ENCODE data around the gene SIPA1L3.

Gene SIPA1L3

DNA sequence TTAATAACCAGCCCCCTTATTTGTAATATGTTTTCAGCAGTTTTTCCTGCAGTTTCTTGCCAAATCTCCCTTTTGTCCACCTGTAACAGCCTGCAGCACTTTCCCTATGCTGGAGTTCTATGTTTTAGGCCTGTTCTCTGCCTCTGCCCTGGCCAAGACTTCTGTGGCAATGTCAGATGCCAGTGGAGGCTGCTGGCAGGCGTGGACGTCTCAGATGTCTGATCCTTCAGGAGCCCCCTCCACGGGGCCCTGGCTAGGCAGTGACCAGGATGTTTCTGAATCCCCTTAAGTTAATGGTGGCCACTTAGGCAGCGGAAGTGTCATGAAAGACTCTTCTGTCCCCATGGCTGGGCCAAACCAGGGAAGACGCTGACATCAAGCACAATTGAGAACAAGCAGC is 40.8 kb downstream of the SIPA1L3 start:
- DNase-seq (ENCODE audit: low read depth in 2 of 2, low spot score in 1 of 2) = no peak

DNA sequence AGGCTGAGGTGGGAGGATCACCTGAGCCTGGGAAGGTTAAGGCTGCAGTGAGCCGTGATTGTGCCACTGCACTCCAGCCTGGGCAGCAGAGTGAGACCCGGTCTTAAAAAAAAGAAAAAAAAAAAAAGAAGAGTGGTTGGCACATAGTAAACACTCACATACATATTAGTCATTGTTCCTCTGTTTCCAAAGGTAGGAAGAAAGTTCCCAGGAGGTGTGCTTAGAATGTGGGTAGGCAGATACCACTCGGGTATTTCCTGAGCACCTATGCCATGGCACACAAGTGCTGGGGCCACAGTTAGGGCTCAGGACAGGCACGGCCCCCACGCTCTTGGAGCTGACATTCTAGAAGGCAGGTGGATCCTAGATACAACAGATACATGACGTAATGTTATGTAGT is 41.4 kb downstream of the SIPA1L3 start:
- no peak for DNase-seq (ENCODE audit: low read depth in 2 of 2, low spot score in 1 of 2)

DNA sequence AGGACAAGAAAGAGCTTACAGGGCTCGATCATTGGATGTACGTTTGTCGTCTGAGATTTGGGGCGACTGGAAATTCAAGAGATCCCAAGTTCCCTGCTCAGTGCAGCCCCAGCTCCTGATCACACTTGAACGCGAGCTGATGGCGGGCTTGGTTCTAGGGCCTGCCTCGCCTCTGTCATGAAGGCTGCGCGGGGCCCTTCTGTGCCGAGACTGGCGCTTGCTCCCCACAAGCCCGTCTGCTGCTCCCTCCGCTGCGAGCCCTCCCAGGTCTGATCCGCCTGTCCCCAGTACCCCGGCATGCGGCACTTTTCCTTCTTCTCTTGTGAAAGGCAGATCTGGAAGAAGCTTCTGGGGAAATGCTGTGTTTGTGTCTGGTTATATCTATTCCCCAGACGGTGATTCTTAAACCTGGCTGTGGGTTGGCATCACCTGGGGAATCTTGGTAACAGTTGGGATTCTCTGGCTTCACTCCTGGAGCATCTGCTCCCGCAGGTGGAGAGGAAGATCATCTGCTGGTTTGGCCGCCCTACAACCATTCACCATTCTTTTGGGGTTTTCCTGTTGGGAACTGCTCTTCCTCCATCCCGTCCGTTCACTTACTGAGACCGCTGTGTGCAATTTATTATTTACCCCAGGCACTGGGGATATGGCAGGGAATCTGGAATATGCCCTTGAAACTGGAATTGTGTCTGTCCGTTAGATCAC is 43.6 kb downstream of the SIPA1L3 start:
- no peak for DNase-seq (ENCODE audit: low read depth in 2 of 2, low spot score in 1 of 2)

DNA sequence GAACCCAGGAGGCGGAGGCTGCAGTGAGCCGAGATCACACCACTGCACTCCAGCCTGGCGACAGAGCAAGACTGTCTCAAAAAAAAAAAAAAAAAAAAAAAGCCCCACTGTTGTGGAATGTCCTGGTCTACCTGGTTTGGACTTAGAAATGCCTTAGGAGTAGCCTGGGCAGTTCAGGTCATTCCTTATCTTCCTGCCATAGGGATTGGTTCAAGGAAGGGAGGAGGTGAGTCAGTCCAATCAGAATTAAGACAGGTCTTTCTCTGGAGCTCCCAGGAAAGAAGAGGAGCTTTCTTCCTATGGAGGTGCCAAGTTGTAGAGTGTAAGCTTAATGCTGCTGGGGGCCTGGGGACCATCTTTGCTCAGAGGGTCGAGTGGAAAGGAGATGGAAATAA is 44.8 kb downstream of the SIPA1L3 start:
- no peak for DNase-seq (ENCODE audit: low read depth in 2 of 2, low spot score in 1 of 2)

DNA sequence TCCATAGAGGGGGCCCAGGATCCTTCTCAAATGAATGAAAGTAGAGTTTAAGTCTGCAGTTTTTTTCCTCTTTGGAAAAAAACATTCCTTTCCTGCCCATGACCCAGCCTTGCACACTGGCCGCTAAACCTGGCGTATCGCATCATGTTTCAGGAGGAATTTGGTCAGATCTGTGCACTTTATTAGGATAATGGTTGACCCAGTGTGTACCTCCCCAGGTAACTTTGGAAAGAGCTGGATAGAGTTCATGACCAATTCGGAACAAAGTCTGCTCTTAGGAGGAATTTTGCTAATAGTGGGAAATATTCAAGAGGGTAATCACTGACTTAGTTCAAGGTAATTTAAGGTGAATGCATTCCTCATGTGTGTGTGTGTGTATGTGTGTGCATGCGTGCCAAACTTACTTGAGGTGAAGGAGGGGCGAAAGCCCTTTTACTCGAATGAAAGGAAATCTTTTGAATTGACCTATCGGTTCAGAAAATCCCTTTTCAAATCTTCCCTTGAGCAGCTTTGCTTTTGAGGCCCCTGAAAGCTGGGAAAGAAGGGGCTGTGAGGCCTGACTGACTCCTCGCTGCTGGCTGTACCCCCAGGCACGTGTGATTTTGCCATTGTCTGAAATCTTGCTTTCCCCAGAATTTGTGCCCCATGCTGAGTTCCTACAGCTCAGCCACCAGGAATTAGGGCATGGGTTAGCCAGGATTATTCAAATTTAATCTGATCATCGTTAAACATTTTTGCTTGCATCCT is 46.3 kb downstream of the SIPA1L3 start:
- DNase-seq (ENCODE audit: low read depth in 2 of 2, low spot score in 1 of 2) = no peak

DNA sequence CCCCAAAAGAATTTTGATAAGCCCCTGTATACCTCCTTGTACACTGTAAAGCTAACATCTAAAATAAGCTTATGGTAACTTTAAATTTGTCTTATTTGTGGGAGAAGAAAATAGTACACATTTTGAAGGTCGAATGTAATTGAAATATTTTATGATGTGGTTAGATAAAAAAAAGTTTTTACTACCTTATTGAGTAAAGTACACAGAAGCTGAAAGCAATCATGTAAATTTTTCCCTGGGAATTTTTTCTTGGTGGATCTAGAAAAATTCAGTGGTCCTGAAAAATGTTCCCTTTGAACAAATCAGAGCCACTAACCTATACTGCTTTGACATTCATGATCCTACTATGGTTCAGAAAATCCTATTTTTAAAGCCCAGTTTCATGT is 46.9 kb downstream of the SIPA1L3 start:
- DNase-seq (ENCODE audit: low read depth in 2 of 2, low spot score in 1 of 2) = no peak

DNA sequence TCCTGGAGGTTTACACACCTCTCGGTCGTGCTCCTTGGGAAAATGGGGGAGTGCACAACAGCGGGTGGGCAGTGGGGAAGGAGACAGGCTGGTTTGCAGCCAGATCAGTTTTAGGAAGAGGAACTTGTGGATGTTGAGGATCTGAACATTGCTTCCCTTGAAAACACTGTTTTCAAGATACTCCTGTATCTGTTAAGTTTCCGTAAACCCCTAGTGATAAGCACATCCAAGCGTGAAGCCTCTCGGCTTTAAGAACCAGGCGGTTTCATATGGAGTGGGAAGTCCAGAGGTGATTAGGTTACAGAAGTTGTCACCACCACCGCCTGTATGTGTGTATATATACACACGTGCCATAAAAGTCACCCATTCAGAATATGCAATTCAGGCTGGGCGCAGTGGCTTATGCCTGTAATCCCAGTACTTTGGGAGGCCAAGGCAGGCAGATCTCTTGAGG is 47.4 kb downstream of the SIPA1L3 start:
- DNase-seq (ENCODE audit: low read depth in 2 of 2, low spot score in 1 of 2) = no peak

DNA sequence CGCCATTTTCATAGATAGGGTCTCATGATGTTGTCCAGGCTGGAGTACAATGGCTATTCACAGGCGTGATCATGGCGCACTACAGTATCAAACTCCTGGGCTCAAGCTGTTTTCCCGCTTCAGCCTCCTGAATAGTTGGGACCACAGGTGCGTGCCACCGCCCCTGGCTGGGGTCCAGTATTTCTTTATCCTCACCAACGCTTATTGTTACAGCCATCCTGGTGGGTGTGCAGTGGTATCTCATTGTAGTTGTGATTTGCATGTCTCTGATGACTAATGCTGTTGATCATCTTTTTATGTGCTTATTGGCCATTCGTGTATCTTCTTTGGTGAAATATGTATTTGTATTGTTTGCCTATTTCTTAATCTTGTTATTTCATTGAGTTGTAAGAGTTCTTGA is 49.0 kb downstream of the SIPA1L3 start:
- DNase-seq (ENCODE audit: low read depth in 2 of 2, low spot score in 1 of 2) = no peak

DNA sequence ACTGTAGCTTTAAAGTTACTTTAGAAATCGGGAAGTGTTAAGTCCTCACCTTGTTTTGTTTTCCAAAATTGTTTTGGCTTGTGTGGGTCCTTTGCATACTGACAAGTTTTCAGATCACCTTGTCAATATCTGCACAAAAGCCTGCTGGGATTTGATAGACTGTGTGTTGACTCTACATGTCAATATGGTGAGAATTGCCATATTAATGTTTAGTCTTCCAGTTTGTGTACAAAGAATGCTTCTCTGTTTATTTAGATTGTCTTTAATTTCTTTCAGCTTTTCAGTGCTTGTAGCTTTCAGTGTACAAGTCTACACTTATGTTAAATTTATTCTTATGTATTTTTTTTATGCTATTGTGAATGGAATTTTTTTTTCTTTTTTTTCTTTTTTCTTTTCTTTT is 50.2 kb downstream of the SIPA1L3 start:
- no peak for DNase-seq (ENCODE audit: low read depth in 2 of 2, low spot score in 1 of 2)

DNA sequence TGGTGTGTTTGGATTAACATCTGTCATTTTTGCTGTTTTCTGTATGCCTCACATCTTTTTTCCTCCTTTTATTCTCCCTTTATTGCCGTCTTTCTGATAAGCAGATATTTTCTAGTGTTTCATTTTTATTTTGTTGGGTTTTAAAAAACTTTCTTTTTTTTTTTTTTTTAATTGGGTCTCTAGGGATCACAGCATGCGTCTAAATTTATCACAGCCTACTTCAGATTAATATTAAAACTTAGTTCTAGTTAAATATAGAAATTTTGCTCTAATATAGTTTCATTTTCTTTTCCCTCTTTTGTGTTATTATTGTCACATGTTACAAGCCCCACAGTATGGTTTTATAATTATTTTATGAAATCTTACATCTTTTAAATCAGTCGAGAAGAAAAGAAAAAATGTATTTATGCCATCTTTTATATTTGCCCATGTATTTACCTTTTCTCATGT is 52.7 kb downstream of the SIPA1L3 start:
- DNase-seq (ENCODE audit: low read depth in 2 of 2, low spot score in 1 of 2) = no peak

DNA sequence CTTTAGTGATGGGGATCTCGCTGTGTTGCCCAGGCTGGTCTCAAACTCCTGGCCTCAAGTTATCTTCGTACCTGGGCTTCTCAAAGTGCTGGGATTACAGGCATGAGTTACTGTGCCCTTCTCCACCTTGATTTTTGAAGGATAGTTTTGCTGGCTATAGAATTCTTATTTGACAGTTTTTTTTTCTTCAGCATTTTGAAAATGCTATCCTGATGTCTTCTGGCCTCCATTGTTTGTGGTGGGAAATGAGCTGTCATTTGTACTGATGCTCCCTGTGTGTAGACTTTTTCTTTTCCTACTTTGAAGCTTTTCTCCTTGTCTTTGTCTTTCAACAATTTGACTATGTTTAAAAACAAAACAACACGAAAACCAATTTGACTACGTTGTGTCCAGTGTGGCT is 54.2 kb downstream of the SIPA1L3 start:
- DNase-seq (ENCODE audit: low read depth in 2 of 2, low spot score in 1 of 2) = no peak

DNA sequence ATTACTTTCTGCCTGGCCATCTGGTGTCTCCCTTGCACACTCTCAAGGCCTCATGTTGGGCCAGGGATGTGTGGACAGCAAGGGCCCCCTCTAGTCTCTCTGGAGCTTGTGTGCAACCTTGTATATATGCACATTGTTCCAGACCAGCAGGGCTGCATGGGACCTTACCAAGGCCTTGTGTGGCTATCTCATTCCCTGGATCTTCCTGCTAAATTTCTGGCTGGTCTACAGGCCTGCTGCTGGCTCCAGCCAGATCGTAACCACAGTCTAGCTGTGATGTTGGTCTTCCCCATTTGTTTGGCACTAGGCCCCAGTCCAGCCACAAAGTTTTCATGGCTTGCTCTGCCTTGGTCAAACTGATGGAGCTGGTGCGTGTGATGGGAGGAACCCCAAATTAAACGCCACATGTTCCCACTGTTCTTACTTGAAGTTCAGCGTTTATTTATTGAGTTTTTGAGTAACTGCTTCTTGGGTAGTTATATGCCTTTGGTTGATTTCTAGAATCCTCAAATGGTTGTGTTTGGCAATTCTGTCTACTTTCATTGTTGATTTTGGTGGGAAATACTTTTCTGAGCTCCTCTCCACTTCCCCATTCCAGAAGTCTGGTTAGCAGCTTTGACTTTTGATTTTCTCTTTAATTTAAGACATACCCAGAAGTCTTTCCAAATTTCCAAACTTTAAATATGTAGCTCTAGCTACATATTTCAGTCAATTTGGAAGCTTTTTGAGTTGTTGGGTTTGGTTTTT is 56.4 kb downstream of the SIPA1L3 start:
- no peak for DNase-seq (ENCODE audit: low read depth in 2 of 2, low spot score in 1 of 2)

DNA sequence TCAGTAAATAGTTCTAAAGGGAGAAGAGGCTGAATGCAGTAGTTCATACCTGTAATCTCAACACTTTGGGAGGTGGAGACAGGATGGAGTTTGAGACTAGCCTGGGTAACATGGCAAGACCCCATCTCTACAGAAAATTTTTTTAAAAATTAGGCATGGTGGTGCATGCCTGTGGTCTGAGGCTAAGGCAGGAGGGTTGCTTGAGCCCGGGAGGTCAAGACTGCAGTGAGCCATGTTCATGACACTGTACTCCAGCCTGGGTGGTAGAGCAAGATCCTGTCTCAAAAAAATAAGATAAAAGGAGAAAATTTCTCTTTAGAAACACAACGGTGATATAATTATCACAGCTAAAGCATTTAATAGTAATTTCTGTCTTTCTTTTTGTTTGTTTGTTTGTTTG is 57.1 kb downstream of the SIPA1L3 start:
- no peak for DNase-seq (ENCODE audit: low read depth in 2 of 2, low spot score in 1 of 2)

DNA sequence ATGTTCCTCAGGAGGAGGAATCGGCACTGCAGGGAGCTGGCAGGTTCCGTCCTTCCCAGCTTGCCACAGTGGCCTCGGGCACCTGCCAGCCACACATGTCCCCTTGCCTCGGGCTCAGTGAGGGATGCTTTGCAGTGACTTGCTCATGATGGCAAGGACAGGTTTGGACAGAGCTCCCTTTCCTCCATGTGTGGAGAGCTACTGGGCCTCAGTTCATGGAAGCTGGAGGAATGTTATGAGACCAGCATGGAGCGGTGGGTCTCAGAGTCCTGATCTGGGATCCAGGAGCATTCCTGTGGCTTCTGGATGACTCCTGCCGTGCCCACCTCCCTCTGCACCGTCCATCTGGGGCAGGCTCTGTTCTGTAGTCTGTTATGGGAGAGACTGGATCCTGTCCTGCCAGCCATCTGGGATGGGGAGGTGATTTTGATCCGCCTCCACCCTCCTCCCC is 59.2 kb downstream of the SIPA1L3 start:
- no peak for DNase-seq (ENCODE audit: low read depth in 2 of 2, low spot score in 1 of 2)

DNA sequence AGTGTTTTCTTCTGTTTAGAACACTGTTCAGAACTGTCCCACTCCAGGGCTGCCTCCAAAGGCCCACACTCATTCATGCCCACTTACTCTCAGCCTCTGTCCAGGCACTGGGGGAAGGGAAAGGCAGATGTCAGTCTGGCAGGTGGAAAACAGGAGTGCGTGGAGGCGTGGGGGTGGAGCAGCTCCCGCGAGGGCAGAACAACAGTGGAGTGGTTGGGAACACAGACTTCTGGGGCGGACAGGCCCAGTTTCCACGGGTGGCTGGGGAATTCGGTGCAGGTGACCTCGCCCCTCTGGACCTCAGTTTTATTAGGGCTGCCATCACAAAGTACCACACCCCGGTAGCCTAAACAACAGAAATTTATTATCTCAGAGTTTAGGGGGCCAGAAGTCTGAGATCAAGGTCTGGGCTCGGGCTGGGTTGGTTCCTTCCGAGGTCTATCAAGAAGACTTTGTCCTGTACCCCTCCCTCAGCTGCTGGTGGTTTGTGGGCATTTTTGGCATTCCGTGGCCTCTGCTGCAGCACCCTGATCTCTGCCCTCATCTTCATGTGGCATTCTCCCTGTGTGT is 59.7 kb downstream of the SIPA1L3 start:
- no peak for DNase-seq (ENCODE audit: low read depth in 2 of 2, low spot score in 1 of 2)

DNA sequence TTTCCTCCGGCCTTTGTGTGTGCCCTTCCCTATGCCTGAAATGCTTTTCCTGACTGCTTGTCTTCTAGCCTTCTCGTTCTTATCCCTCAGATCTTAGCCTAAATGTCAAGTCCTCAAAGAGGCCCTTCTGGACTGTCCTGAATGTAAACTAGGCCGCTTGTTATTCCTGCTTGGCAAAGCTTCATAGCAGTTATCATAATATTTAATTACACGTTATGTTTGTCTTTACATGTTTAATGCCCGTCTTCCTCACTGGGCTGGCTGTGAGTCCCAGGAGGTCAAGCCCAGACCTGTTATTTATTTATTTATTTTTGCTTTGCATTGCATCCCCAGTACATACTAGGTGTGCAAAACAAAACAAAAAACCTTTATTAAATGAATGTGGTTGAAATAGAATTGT is 62.7 kb downstream of the SIPA1L3 start:
- DNase-seq (ENCODE audit: low read depth in 2 of 2, low spot score in 1 of 2) = no peak

DNA sequence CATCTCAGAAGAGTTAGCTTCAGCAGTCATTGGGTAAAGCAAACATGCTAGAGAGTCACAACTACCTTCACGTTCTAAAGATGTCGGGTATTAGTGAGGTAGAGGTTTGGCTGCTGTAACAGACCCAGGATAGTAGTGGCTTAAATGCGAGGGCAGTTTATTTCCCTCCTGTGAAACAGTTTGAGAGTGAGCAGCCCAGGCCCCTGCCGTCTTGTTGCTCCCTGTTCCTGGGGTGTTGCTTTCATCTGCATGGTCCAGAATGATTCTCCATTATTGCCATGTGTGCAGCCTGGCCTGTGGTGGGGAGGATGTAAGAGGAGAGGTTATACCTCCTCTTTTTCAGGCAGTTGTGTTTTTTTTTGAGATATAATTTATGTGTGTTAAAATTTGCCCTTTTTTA is 63.7 kb downstream of the SIPA1L3 start:
- no peak for DNase-seq (ENCODE audit: low read depth in 2 of 2, low spot score in 1 of 2)

DNA sequence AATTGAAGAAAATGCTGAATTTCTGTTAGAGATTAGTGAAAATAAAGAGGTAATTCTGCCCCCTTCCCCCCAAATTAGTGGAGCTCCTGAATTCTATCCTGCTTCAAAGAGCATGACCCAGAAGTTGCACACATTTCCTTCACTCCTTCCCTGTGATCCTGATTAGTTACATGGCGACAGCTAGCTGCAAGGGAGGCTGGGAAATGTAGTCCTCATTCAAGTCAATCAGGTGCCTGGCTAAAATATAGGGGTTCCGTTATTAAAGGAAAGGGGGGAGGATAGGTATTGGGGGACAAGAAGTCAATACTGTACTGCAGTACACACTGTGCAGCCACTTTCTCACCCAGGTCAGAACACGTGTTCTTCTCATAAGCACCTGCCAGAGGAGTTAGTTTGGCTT is 65.8 kb downstream of the SIPA1L3 start:
- no peak for DNase-seq (ENCODE audit: low read depth in 2 of 2, low spot score in 1 of 2)

DNA sequence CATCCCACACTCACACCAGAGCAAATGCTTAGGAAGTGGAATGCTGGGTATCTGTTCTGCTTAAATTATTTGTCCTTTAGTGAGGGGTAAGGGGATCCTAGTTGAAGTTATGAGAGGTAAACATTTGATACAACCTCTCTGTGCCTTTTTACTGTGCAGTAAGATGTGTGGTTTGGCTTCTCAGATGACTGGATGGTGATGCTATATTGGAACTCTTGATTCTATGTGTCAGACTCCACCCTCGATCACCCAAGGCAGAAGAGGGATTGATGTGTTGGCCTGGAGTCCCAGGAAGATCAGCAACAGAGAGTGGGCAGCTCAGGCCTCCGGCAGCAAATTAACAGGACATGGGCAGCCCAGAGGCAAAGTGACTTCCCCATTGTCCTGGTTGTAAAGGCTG is 66.7 kb downstream of the SIPA1L3 start:
- no peak for DNase-seq (ENCODE audit: low read depth in 2 of 2, low spot score in 1 of 2)

DNA sequence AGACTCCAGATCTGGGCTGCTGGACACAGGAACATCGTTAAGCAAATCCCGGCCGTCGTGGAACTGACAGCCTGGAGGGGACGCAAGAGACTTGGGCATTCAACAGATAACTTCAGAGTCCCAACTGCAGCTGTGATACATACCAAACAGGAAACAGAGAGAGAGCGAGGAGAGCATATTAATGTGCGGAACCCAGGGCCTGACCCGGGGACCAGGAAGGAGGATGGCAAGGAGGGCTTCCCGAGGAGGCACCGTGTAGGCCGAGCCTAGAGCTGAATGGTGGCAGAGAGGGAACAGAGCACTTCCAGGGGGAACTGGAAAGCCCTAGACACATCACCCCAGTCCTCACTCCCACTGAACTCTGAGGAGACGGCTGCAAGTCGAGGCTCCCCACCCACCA is 68.1 kb downstream of the SIPA1L3 start:
- DNase-seq (ENCODE audit: low read depth in 2 of 2, low spot score in 1 of 2) = no peak

DNA sequence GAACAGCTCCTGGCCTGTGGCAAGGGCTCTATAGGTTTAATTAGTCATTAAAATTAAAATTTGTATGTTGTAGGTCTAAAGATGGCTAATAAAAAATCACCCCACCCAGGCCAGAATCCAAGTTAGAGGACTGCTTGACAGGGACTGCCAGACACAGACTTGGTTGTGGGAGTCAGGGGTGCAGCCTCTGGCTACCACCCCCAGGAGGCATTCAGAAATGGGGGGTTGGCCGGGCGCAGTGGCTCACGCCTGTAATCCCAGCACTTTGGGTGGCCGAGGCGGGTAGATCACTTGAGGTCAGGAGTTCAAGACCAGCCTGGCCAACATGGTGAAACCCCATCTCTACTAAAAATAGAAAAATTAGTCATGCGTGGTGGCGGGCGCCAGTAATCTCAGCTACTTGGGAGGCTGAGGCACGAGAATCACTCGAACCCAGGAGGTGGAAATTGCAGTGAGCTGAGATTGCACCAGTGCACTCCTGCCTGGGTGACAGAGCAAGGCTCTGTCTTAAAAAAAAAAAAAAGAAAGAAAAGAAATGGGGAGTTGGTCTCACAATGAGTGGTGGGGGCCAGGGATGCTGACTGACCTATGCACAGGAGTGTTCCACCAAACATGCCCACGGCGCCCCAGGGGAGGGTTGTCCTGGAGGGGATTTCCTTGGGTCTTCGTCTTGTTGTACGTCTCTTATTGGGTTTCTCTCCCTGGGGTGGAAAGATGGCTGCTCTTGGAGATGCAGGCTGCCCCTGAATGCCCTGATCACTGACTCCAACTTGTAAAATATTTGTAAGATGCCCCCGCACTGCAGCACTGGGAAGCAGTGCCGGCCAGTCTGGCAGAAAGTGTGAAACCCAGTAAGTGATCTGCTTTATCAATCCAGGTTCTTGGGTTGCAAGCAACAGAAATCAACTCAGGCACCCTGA is 68.8 kb downstream of the SIPA1L3 start:
- no peak for DNase-seq (ENCODE audit: low read depth in 2 of 2, low spot score in 1 of 2)

All from stimulated activated CD8-positive, alpha-beta memory T cell treated with anti-CD3 and anti-CD28 coated beads, Interleukin-4, amount 100 ng/mL, for 1 hour (primary cell).